CD4-positive, alpha-beta T cell (primary cell): Measurements from ENCODE around the gene MYH3. TPM values are rescaled to one million over a fixed set of nuclear protein-coding genes. Genes with fewer than 3 reads are reported as not detected.

Source experiments
- ATAC-seq: fragments of 200-7000 bp; cut with Tn5 transposase; one replicate; pipeline ENCODE4 v1.10.0; 2022; ENCODE audit warnings: mild to moderate bottlenecking; ENCODE audit not compliant: poor library complexity
- CTCF ChIA-PET: fragments of 350-600 bp; sonication (Branson Sonifier 250); formaldehyde crosslinking; loops from one replicate; lab custom pipeline; 2021; ENCODE audit warnings: antibody characterized with exemption, inconsistent platforms; lab: Charles Lee
- POLR2A ChIA-PET: fragments of 350-600 bp; sonication (Branson Sonifier 250); formaldehyde crosslinking; loops from one replicate; lab custom pipeline; 2021; ENCODE audit warnings: antibody characterized with exemption, inconsistent platforms; lab: Charles Lee
- DNase-seq, 14 experiments: peaks; one replicate each; pipeline ENCODE4 v3.0.0-alpha.2; 2013 to 2020; ENCODE audit warnings: mixed read lengths in 2 of 14
- H3K27ac ChIP-seq, 2 donors: one replicate each; pipeline versions ENCODE4 v1.5.1 to v1.7.0; 2013; ENCODE audit warnings: low read length in 2 of 2, low read depth in 1 of 2, mild to moderate bottlenecking in 1 of 2
- H3K27me3 ChIP-seq, 2 experiments: 1 replicate in 1 of 2; 2 replicates in 1 of 2; pipeline versions ENCODE4 v1.6.1 to v1.7.0; 2013; ENCODE audit warnings: low read length in 2 of 2, control low read depth in 1 of 2, mild to moderate bottlenecking in 1 of 2, moderate library complexity in 1 of 2; ENCODE audit not compliant: insufficient read depth in 2 of 2, control insufficient read depth in 1 of 2
- H3K36me3 ChIP-seq: one replicate; pipeline ENCODE4 v1.6.1; 2013; ENCODE audit warnings: low read length, control low read depth; ENCODE audit not compliant: insufficient read depth
- H3K4me1 ChIP-seq: one replicate; pipeline ENCODE4 v1.6.1; 2013; ENCODE audit warnings: low read length, control low read depth; ENCODE audit not compliant: insufficient read depth
- H3K4me3 ChIP-seq: one replicate; pipeline ENCODE4 v1.5.1; 2013; ENCODE audit warnings: mild to moderate bottlenecking, low read length, moderate library complexity
- H3K9me3 ChIP-seq, 2 experiments: 1 replicate in 1 of 2; 2 replicates in 1 of 2; pipeline versions ENCODE4 v1.6.1 to v1.7.0; 2013; ENCODE audit warnings: low read length in 2 of 2, mild to moderate bottlenecking in 2 of 2, control low read depth in 1 of 2, moderate library complexity in 1 of 2; ENCODE audit not compliant: control insufficient read depth in 1 of 2, insufficient read depth in 1 of 2
- H3K27ac Mint-ChIP-seq: one replicate; pipeline ENCODE4 v1.8.0; 2020; ENCODE audit warnings: mixed read lengths
- H3K27me3 Mint-ChIP-seq: one replicate; pipeline ENCODE4 v1.8.0; 2021; ENCODE audit warnings: mixed read lengths
- H3K36me3 Mint-ChIP-seq: one replicate; pipeline ENCODE4 v1.8.0; 2021; ENCODE audit warnings: low read depth, mixed read lengths
- H3K4me1 Mint-ChIP-seq: one replicate; pipeline ENCODE4 v1.8.0; 2021; ENCODE audit warnings: low read depth, mixed read lengths
- H3K4me3 Mint-ChIP-seq: one replicate; pipeline ENCODE4 v1.8.0; 2020; ENCODE audit warnings: mild to moderate bottlenecking, mixed read lengths
- H3K9me3 Mint-ChIP-seq: one replicate; pipeline ENCODE4 v1.8.0; 2020; ENCODE audit warnings: mixed read lengths
- intact Hi-C, 2 experiments: fragments of 100-400 bp; cut with DNase I in 1 of 2; cut with micrococcal nuclease in 1 of 2; formaldehyde crosslinking; loops; one replicate each; pipeline versions ENCODE4 v1.15.1 to v1.9.0; 2023 to 2025; cut with DNase I, micrococcal nuclease
- total RNA-seq, 174 experiments: library from RNA in 2 of 174; stranded (reverse) in 2 of 174; gene quantifications; one replicate each; pipeline ENCODE4 v1.2.3 and lab custom pipeline; 2021 to 2026
- TF ChIP-seq, protein P1 (sequence below): fragments of 200-600 bp; IDR thresholded peaks from one replicate; pipeline ENCODE4 v1.8.0; 2022; ENCODE audit warnings: antibody characterized with exemption, mild to moderate bottlenecking

MYH3 gene
- total RNA-seq, 2 experiments from 2014 or later = 5.4 to 5.6 TPM

- Histone ChIP-seq H3K9me3 (no peaks in the 10 kb centered on the region), H3K27me3 (peaks cover 0 to 9% of the 10 kb centered on the region in 2 experiments), H3K27ac (no peak overlapping the region), H3K36me3 (no peaks in the 10 kb centered on the region), H3K4me1 (no peaks in the 10 kb centered on the region), H3K4me3 (no peak overlapping the region)
- H3K27me3 Mint-ChIP-seq = peaks cover 14% of the 10 kb centered on the region
- no peaks in the 10 kb centered on the region for H3K4me1 Mint-ChIP-seq
- H3K9me3 Mint-ChIP-seq = no peaks in the 10 kb centered on the region
- no peak for ATAC-seq
- H3K4me3 Mint-ChIP-seq = no peak overlapping the region
- no peak overlapping the region for H3K27ac Mint-ChIP-seq
- H3K36me3 Mint-ChIP-seq = no peaks in the 10 kb centered on the region
- DNase-seq = no peak
- intact Hi-C loops = no loop called here
- CTCF ChIA-PET = no interaction called here
- POLR2A ChIA-PET = no interaction called here
- TF ChIP-seq, protein P1, sequence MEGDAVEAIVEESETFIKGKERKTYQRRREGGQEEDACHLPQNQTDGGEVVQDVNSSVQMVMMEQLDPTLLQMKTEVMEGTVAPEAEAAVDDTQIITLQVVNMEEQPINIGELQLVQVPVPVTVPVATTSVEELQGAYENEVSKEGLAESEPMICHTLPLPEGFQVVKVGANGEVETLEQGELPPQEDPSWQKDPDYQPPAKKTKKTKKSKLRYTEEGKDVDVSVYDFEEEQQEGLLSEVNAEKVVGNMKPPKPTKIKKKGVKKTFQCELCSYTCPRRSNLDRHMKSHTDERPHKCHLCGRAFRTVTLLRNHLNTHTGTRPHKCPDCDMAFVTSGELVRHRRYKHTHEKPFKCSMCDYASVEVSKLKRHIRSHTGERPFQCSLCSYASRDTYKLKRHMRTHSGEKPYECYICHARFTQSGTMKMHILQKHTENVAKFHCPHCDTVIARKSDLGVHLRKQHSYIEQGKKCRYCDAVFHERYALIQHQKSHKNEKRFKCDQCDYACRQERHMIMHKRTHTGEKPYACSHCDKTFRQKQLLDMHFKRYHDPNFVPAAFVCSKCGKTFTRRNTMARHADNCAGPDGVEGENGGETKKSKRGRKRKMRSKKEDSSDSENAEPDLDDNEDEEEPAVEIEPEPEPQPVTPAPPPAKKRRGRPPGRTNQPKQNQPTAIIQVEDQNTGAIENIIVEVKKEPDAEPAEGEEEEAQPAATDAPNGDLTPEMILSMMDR = no peak
Measured at GRCh38 chr17:10583834-10584233, 73.3 kb downstream of the MYH3 start.

DNA sequence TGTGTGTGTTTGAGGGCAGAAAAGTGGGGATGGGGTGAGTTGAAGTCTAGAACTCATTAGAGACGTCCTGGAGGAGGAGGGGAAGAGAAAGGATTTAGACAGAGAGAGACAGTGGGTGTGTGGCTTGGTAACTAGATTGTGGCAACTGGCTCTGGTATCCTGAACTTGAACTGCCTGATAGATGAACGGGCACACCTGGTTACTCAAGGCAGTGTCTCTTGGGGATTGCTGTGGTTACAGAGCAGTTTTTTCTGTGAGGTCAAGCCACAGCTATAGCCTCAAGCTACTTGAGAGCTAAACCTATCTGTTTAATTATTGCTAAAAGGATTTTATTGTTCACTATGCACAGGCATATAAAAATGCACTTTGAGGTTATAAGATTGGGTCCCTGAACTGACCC is 77.8 kb downstream of the MYH3 start:
- Mint-ChIP-seq H3K4me1 (no peaks in the 10 kb centered on the region), H3K9me3 (no peaks in the 10 kb centered on the region), H3K27ac (no peak overlapping the region), H3K4me3 (no peak overlapping the region), H3K27me3 (peaks cover 21% of the 10 kb centered on the region), H3K36me3 (no peaks in the 10 kb centered on the region)
- Histone ChIP-seq H3K4me1 (no peaks in the 10 kb centered on the region), H3K27me3 (peaks cover 7 to 9% of the 10 kb centered on the region in 2 experiments), H3K4me3 (no peak overlapping the region), H3K9me3 (no peaks in the 10 kb centered on the region), H3K27ac (no peak overlapping the region), H3K36me3 (no peaks in the 10 kb centered on the region)
- ChIA-PET CTCF (no interaction called here), POLR2A (no interaction called here)
- ATAC-seq (no peak), DNase-seq (no peak)
- TF ChIP-seq, protein P1 = no peak
- intact Hi-C loops = loop anchor here in 1 of 2 experiments (10.0 kb wide), 1 partner anchor 64 kb away; the partner anchor contains the start of gene MYH1

Other genes starting within 250 kb of the MYH3 start
- not detected for gene MYH8, start 235.4 kb downstream of the MYH3 start, total RNA-seq
- gene MYH4, start 187.8 kb downstream of the MYH3 start, total RNA-seq = not detected
- not detected for gene MYH1, start 138.8 kb downstream of the MYH3 start, total RNA-seq
- gene MYH2, start 107.7 kb downstream of the MYH3 start, total RNA-seq = not detected
- 10 to 100 TPM; 15.3 to 18.2 TPM for gene SCO1, start 40.2 kb upstream of the MYH3 start, total RNA-seq
- gene ADPRM, start 40.3 kb upstream of the MYH3 start, total RNA-seq = 10 to 100 TPM; 34.2 to 35.0 TPM
- 1 to 10 TPM; 2.9 to 3.2 TPM for gene TMEM220, start 72.7 kb upstream of the MYH3 start, total RNA-seq
- gene TMEM238L, start 146.8 kb upstream of the MYH3 start, total RNA-seq = not detected
- gene PIRT, start 180.8 kb upstream of the MYH3 start, total RNA-seq = not detected